Measurements from ENCODE around the gene CHSY3. TPM values are rescaled to one million over a fixed set of nuclear protein-coding genes. Genes with fewer than 3 reads are reported as not detected.

The CHSY3 gene
- total RNA-seq, 1 donor from 2014 or later, result 2.1 TPM

DNA sequence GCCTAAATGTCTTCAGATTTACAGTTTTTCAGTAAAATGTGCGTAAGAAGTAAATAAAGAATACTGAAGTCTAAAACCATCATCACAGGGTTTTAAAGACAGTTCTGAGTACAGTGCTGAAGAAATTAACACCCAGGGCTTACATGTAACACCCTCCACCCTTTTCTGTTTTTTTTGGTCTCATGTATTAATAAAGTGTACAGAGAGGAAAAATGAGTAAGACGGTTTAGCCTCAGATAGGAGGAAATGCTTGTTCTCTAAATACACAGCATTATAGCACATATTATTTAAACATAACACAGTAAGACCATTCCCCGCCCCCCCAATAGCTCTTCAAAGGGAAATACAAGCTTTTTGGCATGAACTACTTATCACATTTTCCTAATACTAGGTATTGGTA, 119.3 kb downstream of the CHSY3 start:
- DNase-seq (ENCODE audit: low read depth, low spot score), result no peak

DNA sequence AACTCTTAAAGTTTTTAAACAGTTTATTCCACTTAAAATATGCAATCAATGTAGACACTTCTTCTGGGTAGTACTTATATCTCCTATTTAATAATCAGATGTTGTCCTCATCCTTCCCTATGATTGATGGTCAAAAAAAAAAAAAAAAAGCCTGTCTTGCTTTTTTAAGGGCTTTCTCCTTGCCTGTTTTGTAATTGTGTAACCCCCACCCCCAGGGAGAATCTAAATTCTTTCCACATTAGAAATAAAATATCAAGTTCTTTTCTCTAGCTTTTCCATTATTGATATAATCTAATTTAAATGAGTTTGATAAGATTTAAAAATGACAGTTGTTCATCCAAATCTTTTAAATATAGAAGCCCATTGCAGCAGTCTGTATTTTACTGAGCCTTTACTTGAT, 119.7 kb downstream of the CHSY3 start:
- DNase-seq (ENCODE audit: low read depth, low spot score), result no peak

DNA sequence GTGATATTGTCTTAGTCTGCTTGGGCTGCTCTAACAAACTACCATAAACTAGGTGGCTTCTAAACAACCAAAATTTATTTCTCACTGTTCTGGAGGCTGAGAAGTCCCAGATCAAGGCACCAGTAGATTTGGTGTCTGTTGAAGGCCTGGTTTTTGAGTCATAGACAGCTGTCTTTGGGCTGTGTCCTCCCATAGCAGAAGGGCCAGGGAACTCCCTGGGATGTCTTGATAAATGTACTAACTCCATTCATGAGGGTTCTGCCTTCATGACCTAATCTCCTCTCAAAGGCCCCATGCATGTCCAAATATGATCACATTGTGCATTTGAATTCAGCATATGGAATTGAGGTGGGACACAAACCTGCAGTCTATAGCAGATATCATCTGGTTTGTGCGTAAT, 121.2 kb downstream of the CHSY3 start:
- DNase-seq (ENCODE audit: low read depth, low spot score), result no peak

DNA sequence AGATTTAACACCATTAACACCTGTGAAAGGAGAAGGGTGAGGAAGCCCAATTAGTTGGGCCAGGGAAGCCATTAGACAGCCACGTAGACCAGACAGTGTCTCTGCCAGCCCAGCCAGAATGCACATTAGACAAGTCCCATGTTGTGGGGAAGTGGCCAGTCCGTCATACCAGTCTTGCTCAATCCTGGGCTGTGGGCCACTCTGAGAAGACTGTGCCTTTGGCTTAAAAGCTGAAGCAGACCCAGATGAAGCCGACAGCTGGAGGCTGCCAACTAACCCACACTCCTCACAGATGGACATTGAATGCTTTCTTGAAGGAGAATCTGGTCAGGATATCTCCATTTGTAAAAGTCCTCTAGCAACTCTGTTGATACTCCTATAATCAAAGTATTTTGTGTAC, 128.5 kb downstream of the CHSY3 start:
- DNase-seq (ENCODE audit: low read depth, low spot score), result no peak

DNA sequence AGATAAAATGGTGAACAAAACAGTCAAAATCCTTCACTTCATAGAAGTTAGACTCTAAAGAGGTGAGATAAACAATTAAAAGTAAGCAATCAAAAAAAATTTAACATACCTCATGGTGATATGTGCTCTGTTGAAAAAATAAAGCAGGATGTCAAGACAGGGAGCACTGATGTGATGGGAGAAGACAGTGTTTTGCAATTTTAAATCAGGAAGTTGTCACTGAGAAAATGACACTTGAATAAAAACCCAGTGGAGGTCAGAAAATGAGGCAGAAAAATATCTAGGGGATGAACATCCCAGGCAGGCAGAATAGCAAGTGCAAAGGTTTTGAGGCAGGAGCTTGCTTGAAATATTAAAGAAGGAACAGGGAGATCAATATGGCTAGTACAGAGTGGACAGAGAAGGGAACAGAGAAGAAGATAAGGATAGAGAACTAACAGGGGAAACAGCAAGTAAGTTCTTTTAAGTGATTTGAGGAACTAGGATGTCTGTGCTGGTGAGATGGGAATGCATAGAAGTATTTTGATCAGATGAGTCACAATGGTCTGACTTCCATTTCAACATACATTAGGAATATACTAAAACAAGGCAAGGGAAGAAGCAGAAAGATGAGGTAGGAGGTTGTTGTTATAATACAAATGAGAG, 130.4 kb downstream of the CHSY3 start:
- DNase-seq (ENCODE audit: low read depth, low spot score), result no peak

DNA sequence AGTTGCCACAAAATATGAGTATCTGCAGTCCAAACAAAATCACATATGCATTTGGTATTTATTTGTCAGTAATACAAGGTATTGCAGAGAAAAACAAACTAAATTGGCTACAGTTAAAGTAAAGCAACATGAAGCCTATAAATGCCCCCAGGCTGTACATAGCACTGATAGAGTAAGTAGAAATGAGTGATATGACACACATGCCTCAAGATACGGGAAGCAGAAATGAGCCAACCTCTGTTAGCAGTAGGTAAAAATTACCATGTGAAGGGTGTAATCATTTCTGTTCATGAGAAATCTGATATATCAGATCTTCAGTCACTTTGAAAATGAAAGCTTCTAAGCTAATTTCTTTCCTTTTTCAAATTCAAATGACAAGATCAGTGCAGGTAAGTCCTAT, 131.1 kb downstream of the CHSY3 start:
- no peak for DNase-seq (ENCODE audit: low read depth, low spot score)

DNA sequence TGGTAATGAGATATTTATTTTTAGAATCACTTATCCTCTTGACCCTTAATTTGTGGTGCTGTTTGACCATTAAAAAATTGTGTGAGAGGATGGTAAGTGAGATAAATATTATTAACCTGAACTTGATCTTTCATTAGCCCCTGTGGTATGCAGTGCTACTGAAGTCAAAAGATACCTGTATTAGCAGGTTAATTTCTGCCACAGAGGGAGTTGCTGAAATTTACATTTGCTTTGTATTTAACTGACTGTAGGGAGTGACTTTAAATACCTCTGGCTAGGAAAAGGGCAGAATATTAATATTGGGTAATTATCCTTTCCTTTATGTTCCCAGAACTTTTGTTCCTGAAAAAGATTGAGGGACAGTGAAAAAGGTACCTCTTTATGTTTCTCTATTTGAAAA, 133.6 kb downstream of the CHSY3 start:
- no peak for DNase-seq (ENCODE audit: low read depth, low spot score)

DNA sequence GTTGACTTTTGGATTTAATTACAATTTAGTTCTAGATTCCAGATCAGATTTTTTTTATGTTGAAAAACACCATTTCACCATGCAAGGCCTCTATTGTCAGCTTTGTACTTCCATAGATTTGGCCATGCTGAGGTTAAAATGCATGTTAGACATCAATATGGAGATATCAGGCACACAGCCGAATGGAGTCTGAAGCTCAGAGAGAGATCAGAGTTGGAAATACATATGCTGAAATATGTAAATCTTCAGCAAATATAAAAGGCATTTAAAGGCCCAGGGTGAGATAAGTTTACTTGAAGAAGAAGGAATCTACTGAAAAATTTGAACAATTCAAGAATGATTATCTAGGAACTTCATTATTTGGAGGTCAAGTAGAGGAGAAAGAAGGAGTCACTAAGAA, 139.6 kb downstream of the CHSY3 start:
- DNase-seq (ENCODE audit: low read depth, low spot score), result no peak

DNA sequence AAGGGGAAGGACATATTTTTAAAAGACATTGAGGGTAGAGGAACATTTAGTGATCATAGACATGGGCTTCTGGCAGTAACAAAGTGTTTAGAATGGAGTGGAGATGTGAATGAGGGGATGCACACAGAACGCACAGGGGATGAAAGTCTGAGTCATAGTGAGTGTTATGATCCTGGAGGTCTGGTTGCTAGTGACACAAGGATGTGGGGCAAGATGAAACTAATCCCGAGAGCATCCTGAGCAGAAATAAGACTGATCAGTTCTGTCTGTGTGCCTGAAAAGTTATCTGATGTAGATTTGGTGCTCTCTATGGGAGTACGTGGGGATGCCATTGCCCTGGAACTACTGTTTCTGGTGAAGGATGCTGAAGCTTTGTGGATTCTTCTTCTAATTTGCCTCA, 141.1 kb downstream of the CHSY3 start:
- no peak for DNase-seq (ENCODE audit: low read depth, low spot score)

DNA sequence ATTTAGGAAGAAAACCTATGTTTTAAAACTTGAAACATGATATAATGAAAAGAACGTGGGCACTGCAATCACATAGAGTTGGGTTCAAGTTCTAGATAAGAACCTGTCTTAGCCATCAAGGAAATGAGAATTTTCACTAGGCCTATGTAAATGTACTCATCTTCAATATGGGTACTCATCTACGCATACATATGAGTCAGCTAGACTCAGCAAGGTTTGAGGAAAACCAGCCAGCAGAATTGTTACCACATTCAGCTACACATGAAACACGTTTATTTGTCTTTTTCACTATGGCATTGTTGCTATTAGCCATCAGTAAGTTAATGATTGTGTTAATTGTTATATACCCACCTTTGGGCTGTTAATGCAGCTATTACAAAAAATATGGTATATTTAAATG, 146.3 kb downstream of the CHSY3 start:
- DNase-seq (ENCODE audit: low read depth, low spot score), result no peak

DNA sequence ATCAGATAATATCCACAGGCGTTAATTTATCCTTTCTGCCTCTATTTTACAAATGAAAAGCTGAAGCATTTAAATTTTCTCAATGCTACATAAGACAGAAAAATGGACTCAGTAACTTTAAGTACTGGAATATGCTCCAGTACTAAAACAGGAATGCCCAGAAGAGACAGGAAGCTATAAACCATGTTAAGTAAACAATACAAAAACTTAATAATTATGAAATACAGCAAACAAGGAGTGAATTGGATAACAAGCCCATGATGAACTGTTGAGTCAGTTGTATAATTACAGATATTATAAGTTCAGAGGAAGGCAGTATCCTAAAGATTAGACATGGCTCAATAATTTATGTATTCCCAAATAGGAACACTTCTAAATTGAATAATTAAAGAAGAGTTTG, 148.5 kb downstream of the CHSY3 start:
- DNase-seq (ENCODE audit: low read depth, low spot score), result no peak

DNA sequence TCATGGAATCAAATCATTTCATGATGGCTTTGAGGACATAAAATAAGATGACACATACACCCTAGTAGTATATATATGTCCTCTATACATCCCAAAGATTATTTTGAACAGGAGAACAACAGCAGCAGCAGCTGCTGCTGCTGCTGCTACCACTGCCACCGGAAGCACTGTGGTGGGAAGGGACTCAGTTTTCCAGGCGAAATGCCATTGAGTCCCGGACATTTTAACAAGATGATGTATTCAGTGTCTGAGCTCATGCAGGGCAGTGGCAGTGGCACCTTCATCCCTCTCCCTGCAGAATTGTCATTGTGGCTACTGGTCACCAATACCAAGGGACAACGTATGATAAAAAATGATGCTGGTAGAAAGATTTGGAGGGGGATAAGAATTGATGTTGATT, 151.3 kb downstream of the CHSY3 start:
- no peak for DNase-seq (ENCODE audit: low read depth, low spot score)

DNA sequence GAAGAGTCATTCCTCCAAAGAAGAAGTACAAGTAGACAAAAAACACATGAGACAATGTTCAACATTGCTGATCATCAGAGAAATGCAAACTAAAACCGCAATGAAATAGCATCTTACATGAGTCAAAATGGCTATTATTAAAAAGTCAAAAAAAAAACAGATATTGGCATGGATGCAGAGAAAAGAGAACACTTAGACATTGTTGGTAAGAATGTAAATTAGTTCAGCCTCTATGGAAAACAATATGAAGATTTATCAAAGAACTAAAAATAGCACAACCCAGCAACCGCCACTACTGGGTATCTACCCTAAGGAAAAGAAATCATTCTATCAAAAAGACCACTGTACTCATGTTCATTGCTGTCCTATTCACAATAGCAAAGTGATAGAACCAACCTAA, 157.5 kb downstream of the CHSY3 start:
- DNase-seq (ENCODE audit: low read depth, low spot score), result no peak

DNA sequence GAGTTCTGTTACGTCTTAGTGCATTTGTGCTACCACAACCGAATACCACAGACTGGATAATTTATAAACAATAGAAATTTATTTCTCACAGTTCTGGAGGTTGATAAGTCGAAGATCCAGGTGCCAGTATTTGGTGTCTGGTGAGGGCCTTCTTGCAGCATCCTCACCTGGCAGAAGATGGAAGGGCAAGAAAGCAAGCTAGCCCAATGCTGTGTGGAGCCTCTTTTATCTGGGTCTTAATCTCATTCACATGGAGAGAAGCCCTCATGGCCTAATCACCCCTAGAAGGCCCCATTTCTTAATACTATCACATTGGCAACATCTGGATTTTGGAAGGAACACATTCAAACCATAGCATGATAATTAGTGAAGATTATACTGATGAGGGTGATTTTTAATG, 159.3 kb downstream of the CHSY3 start:
- no peak for DNase-seq (ENCODE audit: low read depth, low spot score)

DNA sequence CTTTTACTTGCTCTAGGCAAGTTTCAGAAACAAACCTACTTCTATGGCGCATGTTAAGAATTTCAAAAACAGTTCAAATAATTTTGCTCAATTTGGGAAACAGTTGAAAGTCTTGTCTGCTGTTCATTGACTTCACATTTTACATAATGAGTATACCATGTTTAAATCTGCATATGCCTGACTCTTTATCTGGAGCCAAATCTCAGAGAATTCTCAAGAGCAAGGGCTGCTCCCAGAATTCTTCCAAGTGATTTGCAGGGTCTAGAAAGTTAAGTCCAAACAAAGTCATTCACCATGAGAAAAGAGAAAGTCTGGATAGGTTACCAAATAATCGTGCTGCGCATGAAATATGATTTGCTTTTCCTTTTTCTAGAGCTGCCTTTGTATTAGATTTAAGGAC, 160.2 kb downstream of the CHSY3 start:
- DNase-seq (ENCODE audit: low read depth, low spot score), result no peak

DNA sequence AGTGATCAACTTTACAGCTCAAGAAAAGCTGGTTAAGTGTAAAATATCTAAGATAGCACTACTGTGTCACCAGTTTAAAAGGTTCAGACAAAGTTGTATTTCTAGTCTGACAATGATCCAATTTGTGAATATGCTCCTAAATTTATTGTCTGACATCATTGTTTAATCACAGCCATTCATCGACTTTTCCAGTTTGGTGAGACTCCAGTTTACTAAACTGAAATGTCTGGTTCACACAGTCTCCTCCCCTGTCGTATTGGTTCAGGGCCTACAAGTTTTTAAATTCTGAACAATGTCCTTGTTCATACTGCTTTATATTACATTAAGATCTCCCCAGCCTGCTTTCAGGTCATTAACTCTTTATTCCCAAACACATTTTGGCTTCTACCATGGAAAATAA, 161.4 kb downstream of the CHSY3 start:
- DNase-seq (ENCODE audit: low read depth, low spot score), result no peak

DNA sequence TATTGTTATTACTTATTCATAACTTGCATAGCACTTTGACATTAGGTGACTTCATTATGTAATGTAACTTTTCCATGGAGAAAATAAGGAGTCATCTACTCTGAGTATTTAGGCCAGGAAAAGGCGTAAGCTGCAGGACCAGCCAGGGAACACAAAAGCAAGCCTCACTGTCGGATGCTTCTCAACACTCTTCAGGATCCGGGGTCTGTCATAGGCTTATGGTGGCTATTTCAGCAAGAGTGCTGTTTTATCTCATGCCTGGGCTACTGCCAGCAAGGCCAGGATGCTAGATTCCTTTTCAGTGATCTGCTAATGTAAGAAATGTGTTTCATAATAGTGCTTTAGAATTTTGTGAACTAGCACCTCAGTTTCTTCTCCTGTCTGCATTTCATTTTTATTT, 162.4 kb downstream of the CHSY3 start:
- DNase-seq (ENCODE audit: low read depth, low spot score), result no peak

DNA sequence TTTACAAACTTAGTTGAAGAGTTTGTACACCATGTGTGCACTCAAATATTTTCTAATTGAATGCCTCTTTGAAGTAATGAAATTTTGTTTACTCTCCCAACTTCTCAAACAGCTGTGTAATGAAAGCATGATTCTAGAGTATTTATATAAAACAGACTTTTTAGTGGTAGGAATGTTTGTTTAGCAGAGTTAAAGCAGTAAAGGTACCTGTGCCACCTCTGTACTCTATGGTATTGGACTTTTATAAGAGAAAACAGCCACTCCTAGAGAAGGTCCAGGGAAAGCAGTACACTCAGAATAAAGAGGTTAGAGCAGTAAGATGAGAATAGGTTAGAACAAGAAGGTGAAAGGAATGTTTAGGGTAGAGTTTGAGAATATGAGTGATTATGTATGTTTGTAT, 163.1 kb downstream of the CHSY3 start:
- DNase-seq (ENCODE audit: low read depth, low spot score), result no peak

DNA sequence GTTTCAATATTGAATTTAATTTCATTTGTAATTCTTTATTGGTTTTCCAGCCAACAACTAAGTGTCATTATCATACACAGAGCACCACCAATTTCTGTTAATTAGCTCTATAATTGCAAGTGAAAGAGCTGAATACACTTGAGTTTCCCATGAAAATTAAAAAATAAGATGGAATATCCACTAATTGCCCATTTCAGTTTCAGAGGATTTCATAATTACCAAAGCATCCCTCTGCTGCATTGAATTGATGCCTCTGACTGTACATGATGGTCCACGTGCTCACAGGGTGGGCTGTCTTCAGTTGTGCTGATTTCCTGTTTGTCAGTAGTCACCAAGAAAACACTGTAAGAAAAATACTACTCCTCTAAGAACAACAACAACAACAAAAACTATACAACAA, 163.8 kb downstream of the CHSY3 start:
- DNase-seq (ENCODE audit: low read depth, low spot score), result no peak

DNA sequence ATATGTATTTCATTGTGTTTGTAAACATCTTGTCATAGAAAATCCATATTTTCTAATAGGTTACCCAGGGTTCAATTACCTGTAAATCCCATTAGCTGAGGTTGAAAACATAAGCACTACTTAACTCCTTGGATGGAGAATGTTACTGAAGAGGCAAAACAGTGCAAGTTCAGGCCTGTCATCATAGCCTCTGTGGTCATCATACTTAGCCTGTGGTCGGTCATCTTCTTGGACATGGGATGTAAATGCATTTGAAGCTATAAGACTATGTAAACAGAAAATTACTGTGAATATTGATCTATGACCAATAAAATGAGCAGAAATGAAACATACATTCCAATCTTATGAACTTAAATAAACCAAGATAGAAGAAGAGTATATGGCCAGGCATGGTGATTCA, 164.7 kb downstream of the CHSY3 start:
- DNase-seq (ENCODE audit: low read depth, low spot score), result no peak

DNA sequence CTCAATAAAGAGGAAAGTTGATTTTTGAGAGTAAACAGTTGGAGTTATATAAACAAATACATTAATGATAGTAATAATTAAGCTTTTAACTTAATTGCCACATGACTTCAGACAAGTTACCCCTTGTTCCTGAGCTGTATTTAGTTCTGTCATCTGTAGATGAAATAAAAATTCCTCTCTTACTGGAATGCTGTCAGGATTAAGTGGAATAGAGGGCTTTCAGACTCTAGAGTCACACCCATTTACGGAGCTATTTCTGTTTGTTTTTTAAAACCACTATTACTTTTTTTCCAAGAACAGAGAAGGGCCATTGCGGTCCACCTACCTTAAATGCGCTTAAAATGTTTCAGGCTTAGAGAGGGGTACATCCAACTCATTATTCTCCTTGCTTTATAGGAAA, 170.6 kb downstream of the CHSY3 start:
- no peak for DNase-seq (ENCODE audit: low read depth, low spot score)

DNA sequence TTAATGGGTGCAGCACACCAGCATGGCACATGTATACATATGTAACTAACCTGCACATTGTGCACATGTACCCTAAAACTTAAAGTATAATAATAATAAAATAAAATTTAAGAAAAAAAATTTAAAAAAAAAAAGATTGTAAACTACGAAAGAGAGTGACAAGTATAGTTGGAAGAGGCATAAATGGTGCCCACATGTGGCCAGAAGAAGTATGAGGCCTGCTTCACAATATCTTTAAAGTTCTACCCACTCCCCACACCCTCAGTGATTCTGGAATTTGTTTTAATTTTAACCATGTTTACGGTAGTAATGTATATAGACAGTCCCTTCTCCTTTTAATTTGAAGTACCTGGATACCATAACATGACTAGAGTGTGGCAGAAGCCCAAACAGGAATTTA, 172.7 kb downstream of the CHSY3 start:
- no peak for DNase-seq (ENCODE audit: low read depth, low spot score)

DNA sequence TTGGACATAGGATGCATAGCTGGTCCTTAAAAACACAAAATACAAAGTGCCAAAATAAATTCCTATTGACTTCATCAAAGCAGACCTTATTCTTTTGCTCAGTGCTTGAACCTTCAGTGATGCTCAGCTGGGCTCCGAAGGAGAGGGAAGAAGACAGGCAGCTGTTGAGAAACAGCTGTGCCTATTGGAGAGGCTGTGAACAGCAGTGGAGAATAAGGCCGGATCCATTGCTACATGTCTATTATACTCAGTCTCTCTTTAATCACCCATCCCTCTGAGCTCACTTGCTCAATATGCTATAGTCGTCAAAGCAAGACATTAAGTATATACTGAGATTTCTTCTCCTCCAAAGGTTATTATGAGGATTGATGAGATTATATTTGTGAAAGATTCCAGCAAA, 174.4 kb downstream of the CHSY3 start:
- no peak for DNase-seq (ENCODE audit: low read depth, low spot score)

DNA sequence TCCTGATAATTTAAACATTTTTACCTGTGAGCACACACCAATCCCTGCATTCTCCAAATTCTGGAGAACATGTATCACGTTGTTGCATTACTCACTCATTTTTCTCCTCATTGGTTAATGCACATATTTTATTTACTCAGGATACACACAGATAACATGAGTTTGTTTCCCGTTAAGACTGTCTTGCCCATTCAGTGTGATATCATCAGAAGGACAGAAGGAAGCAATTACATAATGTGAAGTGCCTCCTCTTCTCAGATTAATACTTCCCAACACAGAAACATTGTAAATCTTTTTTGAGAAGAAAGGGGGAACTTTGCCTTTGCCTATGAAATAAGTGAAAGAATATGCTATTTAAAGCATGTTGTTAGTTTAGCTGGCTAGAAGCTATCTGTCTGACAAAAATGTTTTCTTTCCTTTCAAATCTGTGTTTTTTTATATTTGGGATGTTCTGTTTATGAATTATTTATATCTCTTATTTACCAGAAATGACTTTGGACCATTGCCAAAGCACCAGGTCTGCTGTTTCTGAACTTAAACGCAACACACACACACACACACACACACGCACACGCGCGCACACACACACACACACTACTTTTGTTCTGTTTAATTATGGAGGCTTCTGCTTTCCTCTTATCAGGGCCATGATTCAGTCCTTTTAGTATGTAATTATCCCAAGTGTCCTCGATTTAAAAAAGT, 186.5 kb downstream of the CHSY3 start:
- no peak for DNase-seq (ENCODE audit: low read depth, low spot score)

All from pulmonary artery endothelial cell (primary cell).